Effector memory CD4-positive, alpha-beta T cell (primary cell): ENCODE measurements around the gene LSAMP.

Source experiments
- DNase-seq, 3 donors: peaks; one replicate each; pipeline ENCODE4 v3.0.0-alpha.2; 2020
- H3K27ac ChIP-seq: 2 replicates; pipeline ENCODE4 v1.7.0; 2013; ENCODE audit warnings: mild to moderate bottlenecking, low read length, moderate library complexity; ENCODE audit not compliant: insufficient read depth, poor library complexity, severe bottlenecking
- H3K27me3 ChIP-seq: replicated peaks from 2 replicates; pipeline ENCODE4 v1.7.0; 2013; ENCODE audit warnings: mild to moderate bottlenecking, low read length; ENCODE audit not compliant: insufficient read depth, control insufficient read depth, poor library complexity, severe bottlenecking
- H3K36me3 ChIP-seq: 2 replicates; pipeline ENCODE4 v1.7.0; 2013; ENCODE audit warnings: mild to moderate bottlenecking, low read length, moderate library complexity; ENCODE audit not compliant: control insufficient read depth, insufficient read depth
- H3K4me1 ChIP-seq: 2 replicates; pipeline ENCODE4 v1.7.0; 2013; ENCODE audit warnings: low read length, mild to moderate bottlenecking; ENCODE audit not compliant: control insufficient read depth, insufficient read depth, poor library complexity, severe bottlenecking
- H3K4me3 ChIP-seq: 2 replicates; pipeline ENCODE4 v1.7.0; 2013; ENCODE audit warnings: low read length, low read depth, mild to moderate bottlenecking; ENCODE audit not compliant: insufficient read depth, poor library complexity, severe bottlenecking
- H3K9me3 ChIP-seq: 2 replicates; pipeline ENCODE4 v1.7.0; 2013; ENCODE audit warnings: mild to moderate bottlenecking, low read length, moderate library complexity; ENCODE audit not compliant: control insufficient read depth

Gene LSAMP

DNA sequence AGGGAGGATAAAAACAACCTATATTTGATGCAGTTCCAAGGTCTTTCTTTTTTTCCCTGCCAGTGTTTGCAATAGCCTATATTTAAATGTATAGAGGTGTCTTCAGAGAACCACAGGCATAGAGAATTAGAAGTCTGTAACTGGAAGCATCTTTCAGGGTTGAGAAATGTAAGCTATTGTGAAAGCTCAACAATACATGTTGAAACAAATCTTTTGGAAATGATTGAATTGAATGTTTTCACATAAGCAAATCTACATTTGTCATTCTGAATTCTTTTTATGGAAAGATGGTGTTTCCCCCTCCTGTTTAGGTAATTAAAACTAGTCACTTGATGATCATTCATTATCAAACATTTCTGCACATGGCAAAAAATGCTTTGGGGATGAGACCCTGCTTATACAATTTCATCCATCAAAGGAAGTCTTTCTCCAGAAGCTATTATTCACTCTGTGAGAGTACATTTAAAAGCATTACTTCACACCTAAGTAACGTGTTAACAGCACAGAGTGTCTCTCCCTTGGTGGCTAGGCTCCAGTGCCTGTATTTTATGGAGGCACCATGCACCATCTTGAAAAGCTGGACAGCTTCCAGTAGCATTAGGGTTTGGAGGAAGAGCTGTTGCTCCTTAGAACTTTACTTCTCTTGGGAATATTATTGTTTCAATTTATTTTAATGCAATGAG is 406.2 kb downstream of the LSAMP start:
- Histone ChIP-seq H3K4me3 (no peak overlapping the region), H3K4me1 (no peaks in the 10 kb centered on the region), H3K27ac (no peak overlapping the region), H3K9me3 (no peaks in the 10 kb centered on the region), H3K36me3 (no peaks in the 10 kb centered on the region), H3K27me3 (no peaks in the 10 kb centered on the region)
- no peak for DNase-seq

DNA sequence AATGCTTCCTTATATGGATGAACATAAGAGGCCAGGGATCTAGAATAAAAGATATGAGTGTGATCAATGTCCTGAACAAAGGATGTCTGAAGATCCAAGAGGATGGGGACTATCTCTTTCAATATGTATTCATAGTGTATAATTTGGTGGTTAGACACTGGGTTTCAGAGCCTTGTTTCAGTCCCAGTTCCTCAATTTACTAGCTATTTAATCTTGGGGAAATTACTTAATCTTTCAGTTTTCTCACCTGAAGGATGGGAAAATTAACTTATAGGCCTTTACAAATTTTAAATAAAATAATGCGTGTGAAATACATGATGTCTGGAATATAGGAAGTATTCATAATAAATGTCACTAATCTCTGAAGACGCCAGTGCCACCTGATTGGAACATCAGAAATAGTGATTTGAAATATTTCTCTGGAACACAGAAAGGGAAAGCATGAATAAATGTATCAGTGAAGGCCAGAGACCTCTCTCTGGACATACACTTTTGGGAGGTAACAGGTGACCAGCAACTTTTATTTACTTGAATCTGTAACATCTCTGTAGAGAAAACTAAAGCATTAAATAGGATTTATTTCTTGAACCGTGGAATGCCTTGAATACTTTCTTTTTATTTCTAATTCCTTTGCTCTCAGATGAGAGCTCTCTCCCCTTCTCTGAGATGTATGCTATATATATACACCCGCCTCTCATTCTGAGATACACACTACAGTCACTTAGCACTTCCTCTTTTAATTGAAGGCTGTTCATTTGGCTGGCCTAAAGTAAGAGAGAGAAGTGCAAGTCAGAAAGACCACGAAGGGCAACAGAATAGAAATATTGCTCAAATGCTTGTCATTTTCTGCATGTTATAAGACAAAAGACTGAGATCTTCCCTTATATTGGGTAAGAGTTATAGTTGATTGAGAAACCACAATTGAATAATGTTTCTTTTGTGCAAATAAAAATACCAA is 407.1 kb downstream of the LSAMP start:
- no peaks in the 10 kb centered on the region for H3K4me1 ChIP-seq
- no peaks in the 10 kb centered on the region for H3K9me3 ChIP-seq
- DNase-seq = no peak
- no peaks in the 10 kb centered on the region for H3K27me3 ChIP-seq
- H3K27ac ChIP-seq = no peak overlapping the region
- no peaks in the 10 kb centered on the region for H3K36me3 ChIP-seq
- H3K4me3 ChIP-seq = no peak overlapping the region

DNA sequence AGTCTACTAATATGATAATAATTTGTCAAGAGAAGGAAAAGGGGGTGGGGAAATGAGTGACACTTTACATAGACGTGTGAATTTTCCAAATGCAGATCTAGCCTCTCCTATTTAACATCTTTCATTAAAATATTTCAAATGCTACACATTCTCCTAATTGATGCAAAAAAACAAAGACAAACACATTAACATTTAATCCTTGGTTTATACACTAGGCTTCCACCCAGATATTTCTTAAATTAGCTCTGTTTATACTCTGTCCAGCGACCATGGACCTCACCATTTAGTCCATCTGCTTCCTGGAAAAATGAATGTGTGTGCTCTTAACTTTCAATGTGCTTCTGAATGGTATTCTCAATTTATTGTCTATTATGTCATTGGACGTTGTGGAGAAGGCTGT is 409.9 kb downstream of the LSAMP start:
- no peak for DNase-seq
- Histone ChIP-seq H3K4me3 (no peak overlapping the region), H3K9me3 (no peaks in the 10 kb centered on the region), H3K27me3 (no peaks in the 10 kb centered on the region), H3K27ac (no peak overlapping the region), H3K4me1 (no peaks in the 10 kb centered on the region), H3K36me3 (no peaks in the 10 kb centered on the region)

DNA sequence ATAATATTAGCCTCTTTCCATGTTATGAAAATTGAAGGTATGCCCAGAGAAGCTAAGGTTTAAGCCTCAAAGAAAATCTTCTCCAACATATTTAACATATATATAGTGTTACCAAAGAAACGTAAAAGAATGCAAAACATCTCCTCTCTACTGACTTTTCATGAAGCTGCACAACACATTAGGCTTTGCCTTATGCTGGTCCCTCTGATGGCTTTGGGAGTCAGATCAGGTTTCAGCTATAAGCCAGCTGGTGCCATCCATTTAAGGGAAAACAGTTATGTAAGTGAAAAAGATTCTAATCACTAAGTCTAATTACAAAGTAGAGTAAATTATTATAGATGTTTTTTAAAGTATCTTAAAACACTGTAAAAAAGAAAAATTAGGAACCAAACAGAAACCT is 410.5 kb downstream of the LSAMP start:
- Histone ChIP-seq H3K4me1 (no peaks in the 10 kb centered on the region), H3K9me3 (no peaks in the 10 kb centered on the region), H3K4me3 (no peak overlapping the region), H3K27ac (no peak overlapping the region), H3K27me3 (no peaks in the 10 kb centered on the region), H3K36me3 (no peaks in the 10 kb centered on the region)
- no peak for DNase-seq

DNA sequence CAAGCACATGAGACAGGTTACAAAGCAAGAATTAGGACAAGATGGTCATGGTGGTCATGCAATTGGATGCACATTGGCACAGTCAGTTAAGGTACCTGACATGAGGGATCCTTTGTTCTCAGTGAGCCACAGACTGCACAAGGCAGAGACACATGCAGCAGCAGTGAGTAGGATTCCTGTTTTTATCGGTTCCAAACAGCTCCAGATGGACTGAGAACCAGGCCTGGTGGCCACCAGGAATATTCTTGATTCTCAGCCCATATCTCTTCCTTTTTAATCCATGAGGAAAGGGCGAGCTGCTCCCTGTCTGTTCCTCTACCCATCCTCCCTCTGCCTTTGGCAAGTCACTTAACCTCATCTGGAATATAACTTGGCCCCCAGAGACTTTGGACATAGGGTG is 411.2 kb downstream of the LSAMP start:
- Histone ChIP-seq H3K4me3 (no peak overlapping the region), H3K36me3 (no peaks in the 10 kb centered on the region), H3K27me3 (no peaks in the 10 kb centered on the region), H3K9me3 (no peaks in the 10 kb centered on the region), H3K4me1 (no peaks in the 10 kb centered on the region), H3K27ac (no peak overlapping the region)
- DNase-seq = no peak

DNA sequence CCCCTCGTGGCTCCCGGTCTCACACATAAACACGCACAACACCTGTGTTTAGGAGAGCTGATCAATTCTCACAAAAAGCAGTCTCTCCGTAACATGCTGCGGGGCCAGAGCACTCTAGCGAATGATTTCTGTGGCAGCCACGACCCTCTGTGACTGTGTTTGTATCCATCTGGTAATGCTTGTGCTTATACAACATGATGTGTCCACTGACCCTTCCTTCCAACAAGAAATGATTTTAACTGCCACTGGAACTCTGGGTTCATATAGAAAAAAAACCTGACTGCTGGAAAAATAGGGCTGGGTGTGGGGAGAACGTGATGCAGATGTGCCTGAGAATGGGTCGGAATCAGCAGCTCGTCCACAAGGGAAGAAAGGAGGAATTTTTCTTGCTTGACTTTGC is 411.8 kb downstream of the LSAMP start:
- H3K9me3 ChIP-seq = no peaks in the 10 kb centered on the region
- H3K36me3 ChIP-seq = no peaks in the 10 kb centered on the region
- no peak overlapping the region for H3K4me3 ChIP-seq
- DNase-seq = no peak
- H3K27ac ChIP-seq = no peak overlapping the region
- H3K4me1 ChIP-seq = no peaks in the 10 kb centered on the region
- H3K27me3 ChIP-seq = no peaks in the 10 kb centered on the region

DNA sequence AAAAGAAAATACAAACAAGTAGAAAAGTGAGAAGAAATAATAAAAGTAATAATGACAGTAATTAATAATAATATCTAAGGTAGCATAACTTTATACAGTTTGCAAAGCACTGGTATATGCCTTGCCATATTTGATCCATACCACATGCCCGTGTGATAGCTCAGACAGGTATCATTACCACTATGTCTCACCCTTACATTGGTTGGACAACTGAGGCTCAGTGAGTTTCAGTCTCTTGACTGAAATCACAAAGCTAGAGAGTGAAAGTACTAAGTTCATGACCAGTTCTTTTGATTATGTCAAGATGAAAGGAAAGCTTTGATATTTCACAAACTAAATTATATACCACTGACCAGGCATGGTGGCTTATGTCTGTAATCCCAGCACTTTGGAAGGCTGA is 413.1 kb downstream of the LSAMP start:
- Histone ChIP-seq H3K4me1 (no peaks in the 10 kb centered on the region), H3K27me3 (no peaks in the 10 kb centered on the region), H3K4me3 (no peak overlapping the region), H3K27ac (no peak overlapping the region), H3K9me3 (no peaks in the 10 kb centered on the region), H3K36me3 (no peaks in the 10 kb centered on the region)
- DNase-seq = no peak

- Histone ChIP-seq H3K27me3 (no peaks in the 10 kb centered on the region), H3K9me3 (no peaks in the 10 kb centered on the region), H3K27ac (no peak overlapping the region), H3K4me3 (no peak overlapping the region), H3K36me3 (no peaks in the 10 kb centered on the region), H3K4me1 (no peaks in the 10 kb centered on the region)
- no peak for DNase-seq
Observed at GRCh38 chr3:116030131-116030850, 415.0 kb downstream of the LSAMP start.

DNA sequence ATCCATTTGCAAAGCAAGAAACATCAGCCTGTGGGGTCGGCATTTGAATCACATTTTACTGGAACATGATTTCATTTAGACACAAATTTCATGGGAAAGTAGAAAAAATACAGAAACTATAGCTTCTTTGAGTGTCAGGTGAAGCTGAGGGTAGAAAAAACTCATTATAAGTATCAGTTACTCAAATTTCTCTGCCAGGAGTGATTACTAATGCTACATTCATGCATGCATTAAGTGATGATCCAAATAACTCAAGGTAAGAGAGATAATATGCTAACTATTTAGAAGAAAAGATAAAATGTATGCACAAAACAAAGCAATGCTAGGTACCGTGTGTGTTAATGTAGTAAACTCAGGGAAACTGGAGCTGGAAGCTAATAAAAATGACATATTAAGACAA is 416.0 kb downstream of the LSAMP start:
- no peak overlapping the region for H3K27ac ChIP-seq
- no peak overlapping the region for H3K4me3 ChIP-seq
- H3K36me3 ChIP-seq = no peaks in the 10 kb centered on the region
- H3K4me1 ChIP-seq = no peaks in the 10 kb centered on the region
- no peak for DNase-seq
- no peaks in the 10 kb centered on the region for H3K9me3 ChIP-seq
- H3K27me3 ChIP-seq = no peaks in the 10 kb centered on the region

DNA sequence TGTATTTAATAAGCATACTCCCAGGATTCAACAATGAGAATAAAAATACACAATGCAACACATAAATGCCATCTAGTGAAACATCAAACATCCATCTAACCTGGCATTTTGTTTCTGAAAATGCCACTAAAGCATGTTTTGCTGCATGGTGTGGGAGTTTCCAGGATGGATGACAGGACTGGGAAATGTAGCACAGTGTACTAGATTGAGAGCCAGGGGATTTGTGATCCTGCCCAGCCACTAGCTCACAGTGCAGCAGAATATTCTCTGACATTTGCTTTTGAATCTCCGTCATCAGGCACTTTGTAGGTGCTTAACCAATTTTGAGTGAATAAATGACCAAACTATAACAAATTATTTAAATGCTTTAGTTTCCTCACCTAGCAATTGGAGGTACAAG is 417.1 kb downstream of the LSAMP start:
- Histone ChIP-seq H3K4me3 (no peak overlapping the region), H3K36me3 (no peaks in the 10 kb centered on the region), H3K4me1 (no peaks in the 10 kb centered on the region), H3K9me3 (no peaks in the 10 kb centered on the region), H3K27me3 (no peaks in the 10 kb centered on the region), H3K27ac (no peak overlapping the region)
- DNase-seq = no peak
